HG02870 (cell line): ENCODE results near the gene PLK4.
"Not testable (repeated sequence)": the region's sequence is repeated elsewhere in the genome, so short reads cannot be mapped to it uniquely, and the experiment has no call there.

Source experiments
- ATAC-seq: cut with Tn5 transposase; IDR thresholded peaks from one replicate; pipeline ENCODE4 v1.9.1; 2021; ENCODE audit warnings: mild to moderate bottlenecking, moderate library complexity; ENCODE audit not compliant: unreplicated experiment

PLK4 gene

DNA sequence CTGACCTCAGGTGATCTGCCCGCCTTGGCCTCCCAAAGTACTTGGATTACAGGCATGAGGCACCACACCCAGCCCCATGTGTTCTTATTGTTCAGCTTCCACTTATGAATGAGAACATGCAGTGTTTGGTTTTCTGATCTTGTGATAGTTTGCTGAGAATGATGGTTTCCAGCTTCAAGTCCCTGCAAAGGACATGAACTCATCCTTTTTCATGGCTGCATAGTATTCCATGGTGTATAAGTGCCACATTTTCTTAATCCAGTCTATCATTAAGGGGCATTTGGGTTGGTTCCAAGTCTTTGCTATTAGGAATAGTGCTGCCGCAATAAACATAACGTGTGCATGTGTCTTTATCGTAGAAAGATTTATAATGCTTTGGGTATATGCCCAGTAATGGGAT, 19.0 kb downstream of the PLK4 start:
- not testable (repeated sequence) for ATAC-seq

DNA sequence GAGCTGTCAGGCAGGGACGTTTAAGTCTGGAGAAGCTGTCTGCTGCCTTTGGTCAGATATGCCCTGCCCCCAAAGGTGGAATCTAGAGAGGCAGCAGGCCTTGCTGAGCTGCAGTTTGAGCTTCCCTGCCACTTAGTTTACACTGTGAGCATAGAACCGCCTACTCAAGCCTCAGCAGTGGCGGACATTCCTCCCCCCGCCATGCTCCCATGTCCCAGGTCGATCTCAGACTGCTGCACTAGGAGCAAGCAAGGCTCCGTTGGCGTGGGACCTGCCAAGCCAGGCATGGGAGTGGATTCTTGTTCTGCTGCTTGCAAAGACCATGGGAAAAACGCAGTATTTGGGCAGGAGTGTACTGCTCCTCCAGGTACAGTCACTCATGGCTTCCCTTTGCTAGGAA, 24.3 kb downstream of the PLK4 start:
- no peak for ATAC-seq

DNA sequence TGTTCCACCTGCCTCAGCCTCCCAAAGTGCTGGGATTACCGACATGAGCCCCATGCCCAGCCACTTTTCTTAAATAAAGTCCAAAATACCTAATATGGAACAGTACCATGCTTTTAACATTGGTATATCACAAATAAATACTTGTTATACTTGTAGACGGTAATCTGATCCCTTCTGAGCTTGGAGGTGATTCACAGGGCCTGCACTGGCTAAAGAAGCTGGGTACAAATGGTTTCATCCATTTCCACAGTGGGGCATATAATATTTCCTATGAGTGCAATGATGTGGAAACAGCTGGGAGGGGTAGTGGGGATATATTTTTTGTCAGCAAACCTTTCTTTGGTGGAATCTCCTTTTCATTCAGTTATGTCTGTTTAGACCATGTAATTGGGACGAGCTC, 35.8 kb downstream of the PLK4 start:
- ATAC-seq, result no peak

DNA sequence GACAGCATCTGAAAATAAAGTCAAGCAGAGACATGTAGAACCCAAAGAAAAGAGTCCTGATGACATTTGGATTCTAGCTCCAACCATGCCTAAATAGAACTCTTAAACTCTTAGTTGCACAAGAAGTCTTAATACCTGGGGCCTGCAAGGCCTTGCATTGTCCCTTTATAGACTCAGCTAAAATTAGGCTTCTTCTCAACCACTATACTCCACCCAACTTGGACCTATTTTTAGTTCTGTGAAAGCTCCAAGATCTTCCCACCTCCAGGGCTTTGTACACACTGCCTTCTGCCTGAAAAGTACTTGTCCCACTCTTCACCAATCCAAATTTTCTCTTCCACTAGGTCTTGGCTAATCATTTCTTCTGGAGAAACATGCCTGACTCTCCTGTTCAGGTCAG, 36.5 kb downstream of the PLK4 start:
- no peak for ATAC-seq

DNA sequence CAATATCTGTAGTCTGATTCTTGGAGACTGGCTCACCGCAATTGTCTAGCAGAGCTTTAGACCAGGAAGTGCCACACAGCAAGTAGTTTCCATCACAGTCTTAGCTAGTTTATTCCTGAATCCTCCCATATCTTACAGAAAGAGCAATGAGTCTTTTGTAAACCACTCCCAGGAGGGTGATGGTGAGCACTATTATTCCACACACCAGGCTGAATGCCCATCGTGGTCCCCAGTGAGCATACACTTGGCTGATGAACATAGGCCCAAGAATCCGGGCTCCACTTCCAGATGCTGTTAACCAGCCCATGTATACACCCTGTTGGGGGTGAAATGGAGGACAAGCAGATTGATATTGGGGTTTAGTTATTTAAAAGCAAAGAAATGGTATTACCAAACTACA, 39.8 kb downstream of the PLK4 start:
- no peak for ATAC-seq

DNA sequence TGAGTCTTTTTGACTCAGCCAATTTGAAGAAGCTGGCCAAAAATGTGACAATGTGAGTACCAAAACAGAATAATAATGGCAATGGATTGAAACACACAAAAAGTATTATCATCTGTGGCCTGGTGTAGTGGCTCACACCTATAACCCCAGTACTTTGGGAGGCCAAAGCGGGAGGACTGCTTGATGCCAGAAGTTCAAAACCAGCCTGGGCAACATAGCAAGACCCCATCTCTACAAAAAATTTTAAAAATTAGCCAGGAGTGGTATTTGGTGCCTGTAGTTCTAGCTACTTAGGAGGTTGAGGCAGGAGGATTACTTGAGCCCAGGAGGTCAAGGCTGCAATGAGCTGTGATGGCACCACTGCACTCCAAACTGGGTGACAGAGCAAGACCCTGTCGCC, 41.5 kb downstream of the PLK4 start:
- no peak for ATAC-seq

DNA sequence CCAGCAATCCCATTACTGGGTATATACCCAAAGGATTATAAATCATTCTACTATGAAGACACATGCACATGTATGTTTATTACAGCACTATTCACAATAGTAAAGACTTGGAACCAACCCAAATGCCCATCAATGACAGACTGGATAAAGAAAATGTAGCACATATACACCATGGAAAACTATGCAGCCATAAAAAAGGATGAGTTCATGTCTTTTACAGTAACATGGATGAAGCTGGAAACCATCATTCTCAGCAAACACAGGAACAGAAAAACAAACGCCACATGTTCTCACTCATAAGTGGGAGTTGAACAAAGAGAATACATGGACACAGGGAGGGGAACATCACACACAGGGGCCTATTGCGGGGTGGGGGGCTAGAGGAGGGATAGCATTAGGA, 45.0 kb downstream of the PLK4 start:
- not testable (repeated sequence) for ATAC-seq

DNA sequence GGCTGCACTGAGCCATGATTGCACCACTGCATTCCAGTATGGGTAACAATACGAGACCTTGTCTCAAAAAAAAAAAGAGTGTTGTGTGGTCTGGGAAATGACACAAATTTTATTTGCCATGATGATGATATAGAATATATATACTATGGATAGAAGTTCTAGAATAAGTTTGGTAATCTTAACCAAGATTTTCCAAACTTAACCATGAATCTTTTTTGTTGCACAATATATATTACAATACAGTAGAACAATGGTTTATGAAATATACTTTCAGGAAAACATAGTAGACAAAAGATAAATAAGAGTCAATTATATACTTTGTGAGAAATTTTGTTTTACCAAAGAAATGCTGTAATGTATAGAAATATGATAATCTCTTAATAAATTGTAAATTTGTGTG, 49.5 kb downstream of the PLK4 start:
- ATAC-seq, result no peak

DNA sequence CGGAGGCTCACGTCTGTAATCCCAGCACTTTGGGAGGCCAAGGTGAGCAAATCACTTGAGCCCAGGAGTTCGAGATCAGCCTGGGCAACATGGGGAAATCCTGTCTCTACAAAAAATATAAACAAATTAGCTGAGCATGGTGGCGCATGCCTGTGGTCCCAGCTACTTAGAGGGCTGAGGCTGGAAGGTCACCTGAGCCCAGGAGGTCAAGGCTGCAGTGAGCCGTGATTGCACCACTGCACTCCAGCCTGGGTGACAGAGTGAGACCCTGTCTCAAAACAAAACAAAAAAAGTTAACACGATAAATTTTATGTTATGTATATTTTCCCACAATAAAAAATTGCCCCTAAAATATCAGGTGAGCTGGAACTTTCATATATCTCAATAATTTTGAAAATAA, 51.1 kb downstream of the PLK4 start:
- ATAC-seq, result not testable (repeated sequence)

DNA sequence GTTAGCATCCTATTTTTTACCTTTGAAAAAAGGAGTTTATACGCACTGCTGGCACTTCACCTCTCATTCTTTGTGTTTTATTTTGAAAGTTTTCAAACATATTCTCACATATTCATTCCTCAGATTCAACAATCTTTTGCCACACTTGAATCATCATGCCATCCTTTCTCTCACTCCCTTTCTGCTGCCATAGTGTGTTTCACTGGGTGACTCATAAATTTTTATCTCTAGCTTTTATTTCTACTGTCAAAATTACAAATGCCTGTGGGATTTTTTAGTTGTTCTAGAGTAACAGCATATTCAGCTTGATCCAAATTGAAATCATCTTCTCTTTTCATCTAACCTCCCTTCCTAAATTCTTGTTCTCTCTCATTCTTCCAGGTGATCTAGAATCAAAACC, 56.3 kb downstream of the PLK4 start:
- no peak for ATAC-seq
